Osteoblast (primary cell): ENCODE data around the gene SMG9. TPM values are rescaled to one million over a fixed set of nuclear protein-coding genes. Genes with fewer than 3 reads are reported as not detected.

Source experiments
- DNase-seq: peaks from one replicate; pipeline ENCODE4 v3.0.0; 2011; ENCODE audit warnings: low spot score, mixed read lengths; ENCODE audit not compliant: insufficient read length; ENCODE audit errors: missing footprints
- H2AFZ ChIP-seq: 2 replicates; pipeline ENCODE4 v1.6.0; 2011; ENCODE audit warnings: mild to moderate bottlenecking, low read length
- H3K27ac ChIP-seq: 2 replicates; pipeline ENCODE4 v1.5.1; 2011; ENCODE audit warnings: mild to moderate bottlenecking, low read depth, low read length, moderate library complexity
- H3K27me3 ChIP-seq: 2 replicates; pipeline ENCODE4 v1.6.0; 2012; ENCODE audit warnings: mild to moderate bottlenecking, control low read depth, inconsistent platforms, low read length, moderate library complexity; ENCODE audit not compliant: insufficient read depth
- H3K36me3 ChIP-seq: 2 replicates; pipeline ENCODE4 v1.5.1; 2011; ENCODE audit warnings: mild to moderate bottlenecking, low read length, control low read depth, moderate library complexity; ENCODE audit not compliant: insufficient read depth
- H3K4me1 ChIP-seq: 2 replicates; pipeline ENCODE4 v1.5.1; 2011; ENCODE audit warnings: mild to moderate bottlenecking, low read length, control low read depth, moderate library complexity; ENCODE audit not compliant: insufficient read depth
- H3K4me2 ChIP-seq: 2 replicates; pipeline ENCODE4 v1.6.0; 2011; ENCODE audit warnings: mild to moderate bottlenecking, low read length; ENCODE audit not compliant: insufficient read depth
- H3K4me3 ChIP-seq: fragments of 200-600 bp; sonication (generic); 3 replicates; pipeline ENCODE4 v1.5.1; 2012; ENCODE audit warnings: mild to moderate bottlenecking, low read length, inconsistent platforms; ENCODE audit not compliant: insufficient read depth
- H3K79me2 ChIP-seq: 2 replicates; pipeline ENCODE4 v1.6.0; 2012; ENCODE audit warnings: mild to moderate bottlenecking, low read length, control low read depth, inconsistent platforms; ENCODE audit not compliant: insufficient read depth
- H3K9me3 ChIP-seq: 2 replicates; pipeline ENCODE4 v1.5.1; 2011; ENCODE audit warnings: low read depth, low read length, control low read depth
- H4K20me1 ChIP-seq: 2 replicates; pipeline ENCODE4 v1.6.0; 2012; ENCODE audit warnings: mild to moderate bottlenecking, low read length, control low read depth; ENCODE audit not compliant: insufficient read depth
- total RNA-seq: library from RNA; depleted of rRNA; stranded (reverse); fragments of >200 nt; gene quantifications from 2 replicates; pipeline ENCODE4 v1.2.3, GENCODE V29; 2012
- TF ChIP-seq, protein P1 (sequence below): IDR thresholded peaks from 2 replicates; pipeline ENCODE4 v1.5.1; 2011; ENCODE audit warnings: mild to moderate bottlenecking, low read depth, low read length, moderate library complexity; ENCODE audit errors: extremely low read depth

The SMG9 gene
- total RNA-seq, 1 donor = 14.5 TPM

DNA sequence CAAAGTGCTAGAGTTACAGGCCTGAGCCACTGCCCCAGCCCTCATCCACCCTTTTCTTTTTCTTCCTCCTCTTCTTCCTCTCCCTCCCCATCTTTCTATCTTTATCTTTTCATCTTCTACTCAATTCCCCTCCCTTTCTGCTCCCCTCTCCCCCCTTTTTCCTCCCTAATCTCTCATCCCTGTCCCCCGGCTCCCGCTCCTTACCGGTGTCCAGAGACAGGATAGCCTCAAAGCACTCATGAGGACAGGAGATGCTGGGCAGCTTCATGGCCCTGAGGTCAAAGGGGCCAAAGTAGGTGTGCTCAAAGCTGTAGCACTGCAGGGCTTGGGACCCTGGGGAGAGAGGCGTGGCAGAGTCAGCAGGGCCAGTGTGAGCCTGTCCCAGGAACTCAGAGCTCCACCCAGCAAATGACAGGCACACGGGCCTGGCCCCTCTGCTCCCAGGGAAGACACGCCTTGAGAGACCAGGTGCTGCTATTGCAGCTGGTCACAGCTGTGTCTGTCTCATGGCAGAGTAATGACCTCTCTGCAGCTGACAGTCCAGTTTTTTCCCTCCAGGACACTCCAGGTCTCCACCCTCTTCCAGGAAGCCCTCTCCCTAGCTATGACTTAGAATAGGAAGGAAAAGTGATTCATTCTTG is 44.9 kb upstream of the SMG9 start:
- Histone ChIP-seq H3K27ac (no peak overlapping the region), H3K36me3 (no peaks in the 10 kb centered on the region), H2AFZ (no peak overlapping the region), H3K4me2 (no peak overlapping the region), H3K27me3 (peaks cover 31% of the 10 kb centered on the region), H3K79me2 (no peaks in the 10 kb centered on the region), H3K9me3 (no peaks in the 10 kb centered on the region), H3K4me1 (no peaks in the 10 kb centered on the region), H4K20me1 (no peaks in the 10 kb centered on the region), H3K4me3 (no peak overlapping the region)
- no peak for DNase-seq
- TF ChIP-seq, protein P1, sequence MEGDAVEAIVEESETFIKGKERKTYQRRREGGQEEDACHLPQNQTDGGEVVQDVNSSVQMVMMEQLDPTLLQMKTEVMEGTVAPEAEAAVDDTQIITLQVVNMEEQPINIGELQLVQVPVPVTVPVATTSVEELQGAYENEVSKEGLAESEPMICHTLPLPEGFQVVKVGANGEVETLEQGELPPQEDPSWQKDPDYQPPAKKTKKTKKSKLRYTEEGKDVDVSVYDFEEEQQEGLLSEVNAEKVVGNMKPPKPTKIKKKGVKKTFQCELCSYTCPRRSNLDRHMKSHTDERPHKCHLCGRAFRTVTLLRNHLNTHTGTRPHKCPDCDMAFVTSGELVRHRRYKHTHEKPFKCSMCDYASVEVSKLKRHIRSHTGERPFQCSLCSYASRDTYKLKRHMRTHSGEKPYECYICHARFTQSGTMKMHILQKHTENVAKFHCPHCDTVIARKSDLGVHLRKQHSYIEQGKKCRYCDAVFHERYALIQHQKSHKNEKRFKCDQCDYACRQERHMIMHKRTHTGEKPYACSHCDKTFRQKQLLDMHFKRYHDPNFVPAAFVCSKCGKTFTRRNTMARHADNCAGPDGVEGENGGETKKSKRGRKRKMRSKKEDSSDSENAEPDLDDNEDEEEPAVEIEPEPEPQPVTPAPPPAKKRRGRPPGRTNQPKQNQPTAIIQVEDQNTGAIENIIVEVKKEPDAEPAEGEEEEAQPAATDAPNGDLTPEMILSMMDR = no peak

DNA sequence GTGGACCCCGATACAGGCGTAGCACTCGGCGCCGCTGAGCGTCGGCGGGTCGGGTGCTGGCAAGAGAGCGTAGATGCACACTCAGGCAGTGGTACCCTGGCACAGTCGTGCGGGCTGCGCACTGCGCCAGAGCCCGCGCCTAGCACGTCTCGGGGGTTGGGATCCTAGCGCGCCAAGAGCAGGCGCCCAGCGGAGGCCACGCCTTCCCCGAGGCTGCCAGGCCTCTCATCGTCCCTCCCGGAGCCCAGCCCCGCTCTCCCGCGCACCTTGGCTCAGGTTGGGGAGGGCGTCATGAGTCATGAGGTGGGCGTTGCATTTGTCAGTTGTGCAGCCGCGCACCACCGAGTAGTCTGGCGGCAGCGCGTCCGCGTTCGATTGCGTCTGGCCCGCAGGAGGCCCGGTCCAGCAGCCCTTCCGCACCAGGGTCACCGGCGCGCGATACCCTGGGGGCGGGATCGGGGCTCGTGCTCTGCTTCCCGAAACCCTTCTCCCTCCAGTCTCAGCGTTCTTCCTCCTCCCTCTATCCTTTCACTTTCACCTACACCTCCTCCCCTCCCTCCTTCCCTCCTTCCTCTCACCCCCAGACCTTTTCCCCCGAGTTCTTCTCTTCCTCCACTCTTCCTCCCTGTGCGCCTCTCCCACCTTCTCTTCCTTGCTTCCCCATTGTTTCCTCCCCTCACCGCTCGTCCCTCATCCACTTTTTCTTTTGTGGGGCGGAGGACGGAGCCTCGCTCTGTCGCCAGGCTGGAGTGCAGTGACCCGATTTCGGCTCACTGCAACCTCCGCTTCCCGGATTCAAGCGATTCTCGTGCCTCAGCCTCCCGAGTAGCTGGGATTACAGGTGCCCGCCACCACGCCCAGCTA is 44.0 kb upstream of the SMG9 start:
- TF ChIP-seq, protein P1 = no peak
- DNase-seq = no peak
- Histone ChIP-seq H3K9me3 (no peaks in the 10 kb centered on the region), H2AFZ (peak overlapping the region; percentile 77), H3K27me3 (peaks cover 35% of the 10 kb centered on the region), H3K4me3 (peak overlapping the region; percentile 69), H3K4me1 (no peaks in the 10 kb centered on the region), H3K79me2 (no peaks in the 10 kb centered on the region), H3K4me2 (peak overlapping the region; percentile 86), H4K20me1 (no peaks in the 10 kb centered on the region), H3K27ac (no peak overlapping the region), H3K36me3 (no peaks in the 10 kb centered on the region)

DNA sequence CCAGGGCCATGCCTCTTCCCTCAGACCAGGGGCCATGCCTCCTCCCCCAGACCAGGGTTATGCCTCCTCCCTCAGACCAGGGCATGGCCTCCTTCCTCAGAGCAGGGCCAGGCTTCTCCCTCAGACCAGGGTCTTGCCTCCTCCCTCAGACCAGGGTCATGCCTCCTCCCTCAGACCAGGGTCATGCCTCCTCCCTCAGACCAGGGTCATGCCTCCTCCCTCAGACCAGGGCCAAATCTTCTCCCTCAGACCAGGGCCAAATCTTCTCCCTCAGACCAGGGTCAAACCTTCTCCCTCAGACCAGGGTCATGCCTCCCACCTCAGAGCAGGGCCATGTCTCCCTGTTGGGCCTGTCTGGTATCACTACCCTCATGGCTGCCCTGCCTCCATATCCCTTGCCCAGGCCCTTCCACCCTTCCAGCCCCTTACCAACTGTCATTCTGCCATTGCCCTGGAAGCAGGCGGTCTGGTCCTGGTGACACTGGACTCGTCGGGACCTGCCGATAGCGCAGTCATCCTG is 43.3 kb upstream of the SMG9 start:
- Histone ChIP-seq H4K20me1 (no peaks in the 10 kb centered on the region), H3K4me2 (peak overlapping the region; percentile 86), H3K27ac (no peak overlapping the region), H3K4me3 (peak overlapping the region; percentile 69), H3K36me3 (no peaks in the 10 kb centered on the region), H3K4me1 (no peaks in the 10 kb centered on the region), H2AFZ (no peak overlapping the region), H3K27me3 (peaks cover 39% of the 10 kb centered on the region), H3K9me3 (no peaks in the 10 kb centered on the region), H3K79me2 (no peaks in the 10 kb centered on the region)
- TF ChIP-seq, protein P1 = no peak
- DNase-seq = no peak

DNA sequence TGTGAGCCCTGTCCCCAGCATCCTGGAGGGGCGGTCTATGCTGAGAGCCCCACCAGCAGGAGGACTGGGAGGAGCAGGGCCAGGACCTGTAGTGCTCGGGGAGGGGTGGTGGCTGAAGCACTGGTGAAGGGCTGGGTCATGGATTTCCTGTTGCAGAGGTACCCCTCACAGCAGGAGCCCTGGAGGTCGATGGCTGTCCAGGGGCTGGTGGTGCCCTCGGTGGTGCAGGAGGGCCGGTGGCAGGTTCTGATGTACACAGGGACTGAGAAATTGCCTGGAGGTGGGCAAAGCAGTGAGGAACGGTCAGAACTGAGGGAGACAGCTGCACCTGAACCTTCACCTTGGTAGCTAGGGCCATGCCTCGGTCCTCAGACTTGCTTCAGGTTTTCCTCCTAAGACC is 42.8 kb upstream of the SMG9 start:
- no peak overlapping the region for H3K4me2 ChIP-seq
- no peaks in the 10 kb centered on the region for H3K36me3 ChIP-seq
- no peaks in the 10 kb centered on the region for H3K4me1 ChIP-seq
- H3K79me2 ChIP-seq = no peaks in the 10 kb centered on the region
- H4K20me1 ChIP-seq = no peaks in the 10 kb centered on the region
- DNase-seq = no peak
- TF ChIP-seq, protein P1 = no peak
- no peak overlapping the region for H2AFZ ChIP-seq
- no peak overlapping the region for H3K27ac ChIP-seq
- no peak overlapping the region for H3K4me3 ChIP-seq
- peaks cover 38% of the 10 kb centered on the region for H3K27me3 ChIP-seq
- no peaks in the 10 kb centered on the region for H3K9me3 ChIP-seq
